SJCRH30 (cell line): ENCODE measurements around the gene HDAC3. TPM values are rescaled to one million over a fixed set of nuclear protein-coding genes. Genes with fewer than 3 reads are reported as not detected.
A peak's percentile ranks its signal among the peaks of the same experiment; 100 is the strongest.

Experiments
- DNase-seq, 2 experiments: peaks; one replicate each; pipeline ENCODE4 v3.0.0-alpha.2; 2015 to 2020
- H3K27ac ChIP-seq: fragments of 250-450 bp; sonication (Bioruptor Pico); 2 replicates; pipeline ENCODE4 v1.5.1; 2020; ENCODE audit warnings: mild to moderate bottlenecking, moderate library complexity
- H3K27me3 ChIP-seq: fragments of 250-450 bp; sonication (Bioruptor Pico); 2 replicates; pipeline ENCODE4 v1.5.1; 2020; ENCODE audit warnings: mild to moderate bottlenecking, moderate library complexity
- H3K36me3 ChIP-seq: fragments of 250-450 bp; sonication (Bioruptor Pico); 2 replicates; pipeline ENCODE4 v1.5.1; 2020; ENCODE audit warnings: mild to moderate bottlenecking, moderate library complexity
- H3K4me1 ChIP-seq: fragments of 250-450 bp; sonication (Bioruptor Pico); 2 replicates; pipeline ENCODE4 v1.5.1; 2020; ENCODE audit warnings: mild to moderate bottlenecking, moderate library complexity
- H3K4me3 ChIP-seq: fragments of 250-450 bp; sonication (Bioruptor Pico); 2 replicates; pipeline ENCODE4 v1.5.1; 2020; ENCODE audit warnings: mild to moderate bottlenecking, moderate library complexity
- H3K9me3 ChIP-seq: fragments of 250-450 bp; sonication (Bioruptor Pico); replicated peaks from 2 replicates; pipeline ENCODE4 v1.5.1; 2020; ENCODE audit warnings: mild to moderate bottlenecking, moderate library complexity
- total RNA-seq: library from RNA; depleted of rRNA; stranded (reverse); fragments of >200 nt; shearing (Covaris generic); gene quantifications from 2 replicates; pipeline ENCODE4 v1.2.3, GENCODE V29; 2014

Gene HDAC3
- total RNA-seq, 1 experiment from 2014 or later = 102 TPM

DNA sequence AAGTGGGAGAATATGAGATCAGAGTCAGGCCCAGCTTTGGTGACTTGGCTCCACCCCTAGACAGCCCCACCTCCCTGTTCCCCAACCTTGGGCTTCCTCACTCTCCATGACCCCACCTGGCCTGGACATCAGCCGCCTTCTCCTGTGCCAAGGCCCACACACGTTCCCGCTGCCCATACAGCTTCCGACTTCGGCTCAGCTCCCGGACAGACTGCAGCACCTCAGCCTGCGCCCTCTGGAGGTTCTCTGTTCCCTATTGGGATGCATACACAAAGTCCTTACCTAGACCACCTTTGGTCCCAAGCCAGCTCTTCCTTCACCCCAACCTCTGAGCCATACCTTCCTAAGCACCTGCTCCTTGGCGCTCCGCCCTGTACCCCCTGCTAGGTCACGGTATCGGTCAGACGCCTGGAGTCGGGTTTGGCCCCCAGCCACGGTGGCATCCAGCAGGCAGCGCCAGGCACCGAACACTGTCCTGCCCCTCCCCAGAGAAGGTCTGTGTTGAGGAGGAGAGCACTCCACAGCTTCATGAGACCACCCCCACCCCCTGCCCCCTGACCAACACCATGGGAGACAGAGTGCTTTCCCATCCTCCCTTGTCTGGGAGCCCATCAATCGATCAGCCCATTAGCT is 12.5 kb upstream of the HDAC3 start:
- Histone ChIP-seq H3K9me3 (no peaks in the 10 kb centered on the region), H3K4me3 (no peak overlapping the region), H3K36me3 (no peaks in the 10 kb centered on the region), H3K27ac (no peak overlapping the region), H3K4me1 (no peaks in the 10 kb centered on the region), H3K27me3 (no peaks in the 10 kb centered on the region)
- DNase-seq = no peak

GRCh38 chr5:141647851-141648250 is 11.2 kb upstream of the HDAC3 start:
- H3K27me3 ChIP-seq = no peaks in the 10 kb centered on the region
- no peaks in the 10 kb centered on the region for H3K9me3 ChIP-seq
- H3K4me1 ChIP-seq = no peaks in the 10 kb centered on the region
- H3K4me3 ChIP-seq = no peak overlapping the region
- H3K27ac ChIP-seq = no peak overlapping the region
- H3K36me3 ChIP-seq = no peaks in the 10 kb centered on the region
- DNase-seq = no peak

DNA sequence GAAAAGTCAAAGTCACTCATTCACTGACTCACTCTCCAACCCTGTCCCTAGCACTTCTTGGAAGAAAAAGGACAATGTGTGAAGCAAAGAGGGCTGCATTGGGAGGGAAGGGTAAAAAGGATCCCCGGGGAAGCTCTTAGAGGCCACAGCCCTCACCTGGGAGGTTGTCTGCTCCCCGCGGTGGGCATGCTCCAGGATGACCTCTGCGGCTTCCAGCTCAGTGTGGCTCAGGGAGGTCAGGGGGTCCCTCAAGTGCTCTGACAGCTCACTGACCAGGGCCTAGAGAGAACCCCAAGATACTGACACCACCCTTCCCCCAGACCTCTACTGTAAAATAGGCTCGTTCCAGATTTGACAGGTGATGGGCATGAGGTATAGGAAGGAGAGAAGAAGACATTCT is 10.6 kb upstream of the HDAC3 start:
- Histone ChIP-seq H3K4me3 (no peak overlapping the region), H3K27me3 (no peaks in the 10 kb centered on the region), H3K27ac (no peak overlapping the region), H3K4me1 (no peaks in the 10 kb centered on the region), H3K36me3 (no peaks in the 10 kb centered on the region), H3K9me3 (no peaks in the 10 kb centered on the region)
- no peak for DNase-seq

- Histone ChIP-seq H3K36me3 (no peaks in the 10 kb centered on the region), H3K27ac (no peak overlapping the region), H3K27me3 (no peaks in the 10 kb centered on the region), H3K9me3 (no peaks in the 10 kb centered on the region), H3K4me3 (no peak overlapping the region), H3K4me1 (no peaks in the 10 kb centered on the region)
- no peak for DNase-seq
Measured at GRCh38 chr5:141646026-141646425, 9.4 kb upstream of the HDAC3 start.

- no peak overlapping the region for H3K27ac ChIP-seq
Measured at GRCh38 chr5:141641634-141642267, 5.1 kb upstream of the HDAC3 start.

GRCh38 chr5:141640698-141641097 is 4.0 kb upstream of the HDAC3 start:
- H3K27me3 ChIP-seq = no peaks in the 10 kb centered on the region; the same call in 1 of the 2 replicates
- H3K27ac ChIP-seq = no peak overlapping the region
- DNase-seq = no peak
- no peaks in the 10 kb centered on the region for H3K4me1 ChIP-seq
- H3K36me3 ChIP-seq = no peaks in the 10 kb centered on the region
- no peak overlapping the region for H3K4me3 ChIP-seq
- no peaks in the 10 kb centered on the region for H3K9me3 ChIP-seq

More at GRCh38 chr5:141641634-141642267, 5.1 kb upstream of the HDAC3 start:
- no peaks in the 10 kb centered on the region for H3K36me3 ChIP-seq
- H3K9me3 ChIP-seq = no peaks in the 10 kb centered on the region
- H3K4me1 ChIP-seq = no peaks in the 10 kb centered on the region
- H3K27me3 ChIP-seq = no peaks in the 10 kb centered on the region; the same call in 1 of the 2 replicates
- no peak for DNase-seq
- H3K4me3 ChIP-seq = no peak overlapping the region

DNA sequence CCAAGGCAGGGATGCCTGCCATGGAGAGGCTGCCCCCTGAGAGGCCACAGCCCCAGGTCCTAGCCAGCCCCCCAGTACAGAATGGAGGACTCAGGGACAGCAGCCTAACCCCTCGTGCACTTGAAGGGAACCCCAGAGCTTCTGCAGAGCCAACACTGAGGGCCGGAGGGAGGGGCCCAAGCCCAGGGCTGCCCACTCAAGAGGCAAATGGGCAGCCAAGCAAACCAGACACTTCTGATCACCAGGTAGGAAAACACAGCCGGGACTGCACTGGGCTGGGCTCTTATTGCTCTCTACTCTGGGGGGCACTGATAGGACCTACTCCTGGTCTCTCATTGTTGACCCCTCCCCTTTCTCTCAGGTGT is 3.4 kb upstream of the HDAC3 start:
- Histone ChIP-seq H3K9me3 (no peaks in the 10 kb centered on the region), H3K36me3 (no peaks in the 10 kb centered on the region), H3K4me1 (no peaks in the 10 kb centered on the region), H3K4me3 (no peak overlapping the region), H3K27ac (no peak overlapping the region), H3K27me3 (no peaks in the 10 kb centered on the region; the same call in 1 of the 2 replicates)
- DNase-seq = no peak

GRCh38 chr5:141639357-141640050 is 2.9 kb upstream of the HDAC3 start:
- no peak overlapping the region for H3K27ac ChIP-seq
- no peaks in the 10 kb centered on the region for H3K36me3 ChIP-seq
- DNase-seq = no peak
- no peaks in the 10 kb centered on the region for H3K4me1 ChIP-seq
- no peaks in the 10 kb centered on the region; the same call in 1 of the 2 replicates for H3K27me3 ChIP-seq
- no peak overlapping the region for H3K4me3 ChIP-seq
- no peaks in the 10 kb centered on the region for H3K9me3 ChIP-seq

DNA sequence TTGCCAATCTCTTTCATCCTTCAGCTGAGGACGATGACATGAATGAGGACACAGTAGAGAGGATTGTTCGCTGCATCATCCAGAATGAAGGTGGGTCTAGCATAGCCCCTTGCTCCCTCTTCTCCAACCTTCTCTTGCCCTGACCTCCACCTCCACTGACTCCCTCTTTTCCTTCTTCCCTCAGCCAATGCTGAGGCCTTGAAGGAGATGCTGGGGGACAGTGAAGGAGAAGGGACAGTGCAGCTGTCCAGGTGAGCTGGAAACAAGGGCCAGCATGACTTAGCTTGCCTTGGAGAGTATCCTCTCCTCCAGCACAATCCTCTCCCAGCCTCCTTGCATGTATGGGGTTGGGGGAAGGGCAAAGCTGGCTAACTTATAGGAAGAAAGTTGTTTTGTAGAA is 2.1 kb upstream of the HDAC3 start:
- Histone ChIP-seq H3K4me1 (no peaks in the 10 kb centered on the region), H3K4me3 (no peak overlapping the region), H3K27ac (no peak overlapping the region), H3K27me3 (no peaks in the 10 kb centered on the region; the same call in 1 of the 2 replicates), H3K36me3 (no peaks in the 10 kb centered on the region), H3K9me3 (no peaks in the 10 kb centered on the region)
- no peak for DNase-seq

DNA sequence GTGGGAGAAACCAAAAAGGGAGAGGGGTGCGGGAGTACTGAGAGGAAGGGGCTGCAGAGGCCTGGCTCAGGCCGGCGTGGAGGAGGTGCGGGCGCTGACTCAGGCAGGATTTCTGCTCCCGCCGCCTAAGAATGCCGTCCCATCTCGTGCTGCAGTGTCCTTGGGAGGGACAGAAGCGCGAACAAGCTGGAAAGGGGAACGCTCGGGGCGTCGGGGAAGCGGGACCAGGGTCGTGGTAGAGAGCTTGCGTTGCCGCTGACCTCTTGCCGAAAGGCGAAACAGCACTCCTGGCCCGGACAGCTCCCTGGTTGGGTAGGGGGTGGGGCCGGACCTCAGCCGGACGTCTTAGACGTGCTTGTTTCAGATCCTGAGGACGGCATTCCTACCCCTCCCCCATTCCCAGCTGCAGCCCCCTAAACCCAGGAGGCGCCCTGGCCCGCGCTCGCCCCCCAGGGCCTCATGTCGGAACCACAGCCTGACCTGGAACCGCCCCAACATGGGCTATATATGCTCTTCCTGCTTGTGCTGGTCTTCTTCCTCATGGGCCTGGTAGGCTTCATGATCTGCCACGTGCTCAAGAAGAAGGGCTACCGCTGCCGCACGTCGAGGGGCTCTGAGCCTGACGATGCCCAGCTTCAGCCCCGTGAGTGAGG is 1.2 kb upstream of the HDAC3 start:
- Histone ChIP-seq H3K27me3 (no peaks in the 10 kb centered on the region; the same call in 1 of the 2 replicates), H3K27ac (no peak overlapping the region), H3K4me3 (peak overlapping the region; percentile 76), H3K36me3 (no peaks in the 10 kb centered on the region; the same call in 1 of the 2 replicates), H3K9me3 (no peaks in the 10 kb centered on the region), H3K4me1 (no peaks in the 10 kb centered on the region)
- DNase-seq = peak; percentile 25 to 50

DNA sequence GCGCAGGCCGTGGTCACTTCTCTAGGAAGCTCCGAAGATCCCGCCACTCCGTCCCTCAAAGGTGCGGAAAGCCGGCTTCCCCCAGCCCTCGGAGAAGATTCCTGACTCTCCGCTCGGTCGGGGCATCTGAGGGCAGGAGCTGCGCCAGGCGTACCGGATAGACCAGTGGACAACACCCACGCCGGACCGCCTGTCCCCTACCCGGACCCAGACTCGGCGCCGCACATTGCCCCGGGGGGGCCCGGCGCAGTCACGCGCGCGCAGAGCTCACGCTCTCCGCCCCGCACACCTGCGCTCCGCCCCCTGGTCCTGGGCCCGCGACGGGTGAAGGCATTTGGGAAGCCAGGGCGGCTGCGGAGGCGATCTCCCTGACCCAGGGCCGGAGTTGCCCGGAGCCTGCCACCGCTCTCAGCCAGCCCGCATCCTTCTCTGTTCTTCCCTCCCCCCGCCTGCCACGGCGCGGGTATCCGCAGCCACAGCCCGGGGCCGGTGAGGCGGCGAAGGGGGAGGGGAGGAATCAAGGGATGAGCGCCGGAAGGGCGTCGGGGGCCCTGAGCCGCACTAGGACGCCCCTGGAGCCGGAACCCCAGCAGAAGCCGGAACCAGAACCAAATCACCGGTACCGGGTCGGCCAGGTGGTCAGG is 596 bp upstream of the HDAC3 start:
- Histone ChIP-seq H3K27ac (no peak overlapping the region), H3K9me3 (no peaks in the 10 kb centered on the region), H3K36me3 (no peaks in the 10 kb centered on the region; the same call in none of the 2 replicates), H3K27me3 (no peaks in the 10 kb centered on the region; the same call in 1 of the 2 replicates), H3K4me1 (no peaks in the 10 kb centered on the region), H3K4me3 (peak overlapping the region; percentile 76)
- DNase-seq = peak in 1 of 2 experiments; percentile 27

GRCh38 chr5:141636106-141636412 is 590 bp downstream of the HDAC3 start:
- Histone ChIP-seq H3K36me3 (peaks cover 6% of the 10 kb centered on the region), H3K4me1 (no peaks in the 10 kb centered on the region), H3K9me3 (no peaks in the 10 kb centered on the region), H3K27ac (no peak overlapping the region), H3K4me3 (peak overlapping the region; percentile 76), H3K27me3 (no peaks in the 10 kb centered on the region; the same call in 1 of the 2 replicates)
- no peak for DNase-seq

- Histone ChIP-seq H3K9me3 (no peaks in the 10 kb centered on the region), H3K27ac (no peak overlapping the region), H3K4me1 (no peaks in the 10 kb centered on the region), H3K36me3 (peaks cover 6% of the 10 kb centered on the region), H3K4me3 (peak overlapping the region; percentile 76), H3K27me3 (no peaks in the 10 kb centered on the region; the same call in 1 of the 2 replicates)
- DNase-seq = no peak
Measured at GRCh38 chr5:141635646-141636045, 1.0 kb downstream of the HDAC3 start.

DNA sequence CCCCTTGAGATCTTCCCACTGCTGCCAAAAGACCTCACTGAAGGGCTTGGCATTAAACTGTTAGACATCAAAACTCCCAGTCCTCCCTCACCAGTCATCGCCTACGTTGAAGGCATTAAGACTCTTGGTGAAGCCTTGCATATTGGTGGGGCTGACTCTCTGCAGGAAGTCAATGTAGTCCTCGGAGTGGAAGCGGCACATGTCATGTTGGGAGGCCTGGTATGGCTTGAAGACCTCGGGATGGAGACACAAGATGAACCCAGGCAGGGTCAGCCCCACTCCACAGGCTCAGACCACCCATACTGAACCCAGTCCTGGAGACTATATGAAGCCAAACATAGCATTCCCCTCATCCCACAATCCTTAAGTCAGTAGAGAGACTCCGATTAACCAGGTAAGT is 1.9 kb downstream of the HDAC3 start:
- no peaks in the 10 kb centered on the region; the same call in 1 of the 2 replicates for H3K27me3 ChIP-seq
- no peaks in the 10 kb centered on the region for H3K4me1 ChIP-seq
- H3K9me3 ChIP-seq = no peaks in the 10 kb centered on the region

More for the DNA sequence above, 1.9 kb downstream of the HDAC3 start:
- H3K27ac ChIP-seq = no peak overlapping the region
- no peak for DNase-seq
- no peak overlapping the region for H3K4me3 ChIP-seq
- H3K36me3 ChIP-seq = peaks cover 11% of the 10 kb centered on the region
